ENCODE measurements around the gene KTN1.
A peak's percentile ranks its signal among the peaks of the same experiment; 100 is the strongest.

KTN1 gene

DNA sequence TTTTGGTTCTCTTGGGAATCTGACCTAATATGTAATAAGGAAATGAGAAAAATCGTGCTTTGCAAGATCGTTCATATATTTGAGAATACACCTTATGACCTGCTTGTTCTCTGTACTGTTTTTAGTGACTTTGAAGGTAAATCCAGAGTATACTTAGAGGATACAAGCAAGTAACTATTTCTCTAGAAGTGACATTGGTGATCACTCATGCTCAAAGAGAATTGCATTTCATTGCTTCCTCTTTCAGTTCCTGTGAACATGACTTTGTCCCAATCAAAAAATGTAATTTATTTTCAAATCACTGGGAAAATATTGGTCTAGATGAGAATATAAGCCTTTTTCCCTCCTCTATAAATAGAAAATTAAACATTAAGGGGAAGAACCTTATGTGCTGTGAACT, 2.7 kb downstream of the KTN1 start:
- DNase-seq = no peak

DNA sequence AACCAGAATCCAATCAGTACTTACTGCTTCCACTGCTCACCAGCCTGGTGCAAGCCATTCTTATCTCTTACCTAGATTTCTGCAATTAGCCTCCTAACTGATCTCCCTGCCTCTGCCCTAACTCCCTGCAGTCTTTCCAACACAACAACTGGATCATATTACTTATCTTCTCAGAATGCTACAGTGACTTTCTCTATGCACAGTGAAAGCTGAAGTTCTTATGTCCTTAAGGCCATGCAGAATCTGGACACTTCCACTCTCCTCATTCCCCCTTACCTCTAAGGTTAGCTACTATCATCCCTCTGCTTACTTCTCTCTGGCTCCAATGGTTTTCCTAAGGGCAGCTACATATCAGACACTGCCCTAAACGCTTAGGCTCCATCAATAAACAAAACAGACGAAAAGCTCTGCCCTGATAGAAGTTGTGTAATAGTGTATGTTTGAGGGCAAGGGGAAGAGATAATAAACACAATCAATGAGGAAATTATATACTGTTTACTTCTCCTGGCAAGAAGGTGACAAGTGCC, 4.0 kb downstream of the KTN1 start:
- TF ChIP-seq GATA1 (IDR thresholded peaks at IDR 0.05; ENCODE audit: low read depth, low read length) (no peak), POLR2A (IDR thresholded peaks at IDR 0.05; ENCODE audit: low read length) (no peak)
- peak; percentile 19 to 27 for DNase-seq

More for the DNA sequence above, 2.7 kb downstream of the KTN1 start:
- TF ChIP-seq POLR2A (IDR thresholded peaks at IDR 0.05; ENCODE audit: low read length) (no peak), GATA1 (IDR thresholded peaks at IDR 0.05; ENCODE audit: low read depth, low read length) (no peak)

DNA sequence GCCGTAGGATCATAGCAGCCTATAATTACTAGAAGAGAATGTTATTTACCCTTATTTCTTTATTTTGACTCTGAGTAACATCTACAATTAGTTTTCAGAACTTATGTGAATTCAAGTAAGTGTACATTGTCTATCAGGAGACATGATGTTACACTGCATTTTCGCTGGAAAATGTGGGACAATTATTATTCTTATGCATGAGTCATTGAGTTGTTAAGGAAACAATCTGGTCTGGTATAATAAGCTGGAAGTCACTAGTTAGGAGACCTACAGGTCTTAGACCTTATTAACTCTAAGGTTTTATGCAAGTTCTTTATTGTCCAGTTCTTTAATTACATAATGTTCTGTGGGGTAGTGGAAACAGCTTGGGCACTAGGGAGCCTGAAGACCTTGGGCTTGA, 5.8 kb downstream of the KTN1 start:
- no peak for TF ChIP-seq GATA1 (IDR thresholded peaks at IDR 0.05; ENCODE audit: low read depth, low read length)
- no peak for TF ChIP-seq POLR2A (IDR thresholded peaks at IDR 0.05; ENCODE audit: low read length)
- DNase-seq = no peak

DNA sequence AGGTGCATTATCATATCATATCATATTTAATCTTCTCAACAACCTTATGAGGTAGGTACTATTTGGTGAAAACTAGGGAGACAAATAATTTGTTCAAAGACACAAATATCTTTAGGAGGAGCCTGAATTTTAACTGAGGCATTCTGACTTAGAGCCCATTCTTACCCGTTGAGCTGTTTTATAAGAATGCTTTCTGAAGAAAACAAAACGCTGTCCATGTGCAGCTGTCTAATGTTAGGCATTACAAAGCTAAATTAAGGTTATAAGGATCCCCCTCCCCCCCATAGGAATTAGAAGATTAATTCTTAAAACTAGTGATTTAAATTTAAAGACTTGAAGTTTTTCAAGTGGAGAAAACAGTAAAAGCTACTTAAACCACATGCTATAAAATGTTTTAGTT, 6.4 kb downstream of the KTN1 start:
- TF ChIP-seq POLR2A (IDR thresholded peaks at IDR 0.05; ENCODE audit: low read length) (no peak), GATA1 (IDR thresholded peaks at IDR 0.05; ENCODE audit: low read depth, low read length) (no peak)
- no peak for DNase-seq

DNA sequence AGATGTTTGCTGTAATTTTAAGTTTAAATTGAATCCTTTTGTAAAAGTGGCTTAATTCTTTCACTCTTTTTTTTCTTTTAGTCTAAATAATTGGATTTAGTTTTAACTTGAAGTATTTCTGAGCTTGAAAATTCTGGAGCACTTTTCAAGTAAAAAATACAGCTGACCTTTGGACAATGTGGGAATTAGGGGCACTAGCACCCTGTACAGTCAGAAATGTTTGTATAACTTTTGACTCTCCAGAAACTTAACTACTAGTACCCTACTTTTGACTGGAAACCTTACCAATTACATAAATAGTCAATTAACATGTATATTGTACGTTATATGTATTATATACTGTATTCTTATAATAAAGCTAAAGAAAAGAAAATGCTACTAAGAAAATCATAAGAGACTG, 7.8 kb downstream of the KTN1 start:
- no peak for DNase-seq
- TF ChIP-seq GATA1 (IDR thresholded peaks at IDR 0.05; ENCODE audit: low read depth, low read length) (no peak), POLR2A (IDR thresholded peaks at IDR 0.05; ENCODE audit: low read length) (no peak)

DNA sequence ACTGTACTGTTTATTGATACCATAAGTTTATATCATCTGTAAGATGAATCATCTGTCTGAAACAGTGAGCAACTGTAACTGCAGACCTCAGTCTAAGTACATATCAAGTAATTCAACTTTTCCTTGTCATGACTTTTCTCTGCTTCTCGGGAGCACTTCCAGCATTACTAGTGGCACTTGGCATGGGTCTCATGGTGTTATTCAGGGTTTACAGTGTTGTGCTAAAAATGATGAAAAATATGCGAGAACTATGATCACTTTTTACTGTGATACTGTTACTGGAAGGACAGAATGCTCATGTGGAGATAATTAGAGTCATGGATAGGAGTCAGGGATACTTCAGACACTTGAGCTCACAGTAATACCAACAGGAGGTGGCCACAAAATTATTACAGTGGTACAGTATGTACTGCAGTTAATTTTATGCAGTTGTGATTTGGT, 8.3 kb downstream of the KTN1 start:
- no peak for TF ChIP-seq GATA1 (IDR thresholded peaks at IDR 0.05; ENCODE audit: low read depth, low read length)
- no peak for TF ChIP-seq POLR2A (IDR thresholded peaks at IDR 0.05; ENCODE audit: low read length)
- DNase-seq = no peak

DNA sequence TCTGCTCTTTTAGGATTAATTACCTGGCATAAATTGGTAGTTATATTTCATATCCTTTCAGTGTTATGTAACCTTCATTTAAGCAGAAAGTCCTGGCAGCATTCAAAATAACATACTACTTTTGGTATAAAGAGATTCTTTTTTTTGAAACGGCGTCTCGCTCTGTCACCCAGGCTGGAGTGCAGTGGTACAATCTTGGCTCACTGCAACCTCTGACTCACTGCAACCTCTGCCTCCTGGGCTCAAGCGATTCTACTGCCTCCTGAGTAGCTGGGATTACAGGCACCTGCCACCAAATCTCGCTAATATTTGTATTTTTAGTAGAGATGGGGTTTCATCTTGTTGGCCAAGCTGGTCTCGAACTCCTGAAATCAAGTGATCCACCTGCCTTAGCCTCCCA, 9.2 kb downstream of the KTN1 start:
- no peak for DNase-seq

DNA sequence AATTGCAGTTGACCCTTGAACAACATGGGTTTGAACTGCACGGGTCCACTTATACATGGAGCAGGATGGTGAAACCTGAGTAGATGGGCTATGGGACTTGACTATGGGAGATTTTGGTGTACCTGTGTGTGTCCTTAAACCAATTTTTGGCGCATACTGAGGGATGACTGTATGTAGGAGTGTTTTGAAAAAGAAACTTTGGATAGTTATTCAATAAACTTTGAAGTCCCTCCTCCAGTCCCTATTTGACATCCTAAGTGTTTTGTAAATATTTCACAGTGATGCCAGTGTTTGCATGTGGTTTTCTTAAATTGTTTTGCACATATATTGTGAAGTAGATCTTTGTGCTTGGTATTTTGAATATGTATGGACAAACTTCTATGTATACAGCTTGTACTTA, 12.4 kb downstream of the KTN1 start:
- no peak for TF ChIP-seq POLR2A (IDR thresholded peaks at IDR 0.05; ENCODE audit: low read length)
- no peak for TF ChIP-seq GATA1 (IDR thresholded peaks at IDR 0.05; ENCODE audit: low read depth, low read length)
- no peak for DNase-seq

More for the DNA sequence above, 9.2 kb downstream of the KTN1 start:
- TF ChIP-seq GATA1 (IDR thresholded peaks at IDR 0.05; ENCODE audit: low read depth, low read length) (no peak), POLR2A (IDR thresholded peaks at IDR 0.05; ENCODE audit: low read length) (no peak)

DNA sequence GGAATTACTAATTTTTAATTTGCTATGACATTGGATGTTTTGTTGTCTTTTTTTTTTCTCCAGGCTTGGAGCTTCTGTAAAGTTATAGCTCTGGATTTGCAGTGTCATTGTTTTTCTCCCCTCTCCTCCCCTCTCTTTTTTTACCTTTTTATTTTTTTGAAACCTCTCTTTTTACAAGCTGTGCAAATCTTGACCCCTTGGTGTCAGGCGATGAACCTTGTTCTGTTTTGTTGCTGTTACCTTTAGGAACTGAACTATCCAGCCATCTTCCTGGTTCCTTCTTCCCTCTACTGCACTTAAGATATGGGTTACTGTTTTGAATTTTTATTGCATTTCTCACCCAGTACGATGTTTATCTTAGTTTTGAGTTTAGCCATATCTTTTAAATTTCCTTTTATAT, 13.7 kb downstream of the KTN1 start:
- peak in 1 of 2 experiments; percentile 41 for DNase-seq
- no peak for TF ChIP-seq GATA1 (IDR thresholded peaks at IDR 0.05; ENCODE audit: low read depth, low read length)
- TF ChIP-seq POLR2A (IDR thresholded peaks at IDR 0.05; ENCODE audit: low read length) = no peak

DNA sequence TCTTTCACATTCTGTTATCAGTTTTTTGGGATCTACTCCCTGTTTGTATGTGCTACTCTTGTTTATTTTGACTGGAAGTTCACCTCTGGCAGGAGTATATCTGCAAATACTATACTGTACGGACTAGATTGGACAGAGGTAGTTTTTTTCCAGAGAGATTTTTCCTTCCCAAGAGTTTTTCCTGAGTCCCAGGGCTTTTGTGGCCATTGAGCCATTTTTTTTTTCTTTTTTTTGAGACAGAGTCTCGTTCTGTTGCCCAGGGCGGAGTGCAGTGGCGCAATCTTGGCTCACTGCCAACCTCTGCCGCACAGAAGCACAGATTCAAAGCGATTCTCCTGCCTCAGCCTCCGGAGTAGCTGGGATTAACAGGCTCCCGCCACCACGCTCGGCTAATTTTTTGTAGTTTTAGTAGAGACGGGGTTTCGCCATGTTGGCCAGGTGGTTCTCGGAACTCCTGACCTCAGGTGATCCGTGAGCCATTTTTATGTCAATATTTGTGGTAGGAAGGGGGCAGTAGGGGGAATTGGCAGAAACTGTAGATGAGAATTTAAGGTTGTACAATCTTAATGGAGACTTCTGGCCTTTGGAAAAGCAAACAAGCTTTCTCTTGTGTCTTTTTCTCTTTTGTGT, 19.4 kb downstream of the KTN1 start:
- peak; percentile 11 to 40 for DNase-seq
- TF ChIP-seq GATA1 (IDR thresholded peaks at IDR 0.05; ENCODE audit: low read depth, low read length) (no peak), POLR2A (IDR thresholded peaks at IDR 0.05; ENCODE audit: low read length) (no peak)

DNA sequence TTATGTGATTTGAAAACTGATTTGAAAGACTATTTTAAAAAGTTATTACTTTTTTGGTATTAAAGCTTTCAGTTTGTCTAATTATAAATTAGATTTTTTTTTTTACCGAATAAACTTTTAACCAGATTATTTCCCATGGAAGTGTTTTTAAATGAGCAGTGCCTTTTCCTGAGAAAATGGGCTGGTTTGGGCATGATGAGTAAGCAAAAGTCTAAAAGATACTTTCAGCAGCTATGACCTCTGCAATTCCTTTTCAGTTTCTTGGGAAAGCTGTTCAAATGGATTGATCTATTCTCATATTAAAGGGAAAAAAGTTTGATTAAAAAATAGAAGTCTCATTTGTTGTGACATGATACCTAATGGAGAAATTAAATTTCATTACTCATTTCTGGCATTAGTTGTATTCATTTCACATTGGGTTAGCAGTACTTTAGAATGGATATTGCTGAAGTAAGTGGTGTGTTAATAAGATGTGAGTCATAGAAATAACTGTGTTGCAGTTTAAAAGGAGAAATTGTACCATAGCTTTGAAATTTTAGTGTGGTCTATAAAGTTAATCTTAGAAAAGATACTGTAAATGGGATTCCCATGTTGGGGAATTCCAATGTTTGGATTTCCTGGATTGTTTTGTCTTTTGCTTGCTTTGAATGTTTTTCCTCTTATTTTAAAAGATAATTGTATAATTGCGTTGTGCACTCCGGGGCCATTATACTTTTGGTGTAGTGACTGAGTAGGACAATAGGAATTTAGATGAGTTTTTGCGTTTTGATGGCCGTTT, 21.0 kb downstream of the KTN1 start:
- DNase-seq = no peak
- TF ChIP-seq POLR2A (IDR thresholded peaks at IDR 0.05; ENCODE audit: low read length) (no peak), GATA1 (IDR thresholded peaks at IDR 0.05; ENCODE audit: low read depth, low read length) (no peak)

DNA sequence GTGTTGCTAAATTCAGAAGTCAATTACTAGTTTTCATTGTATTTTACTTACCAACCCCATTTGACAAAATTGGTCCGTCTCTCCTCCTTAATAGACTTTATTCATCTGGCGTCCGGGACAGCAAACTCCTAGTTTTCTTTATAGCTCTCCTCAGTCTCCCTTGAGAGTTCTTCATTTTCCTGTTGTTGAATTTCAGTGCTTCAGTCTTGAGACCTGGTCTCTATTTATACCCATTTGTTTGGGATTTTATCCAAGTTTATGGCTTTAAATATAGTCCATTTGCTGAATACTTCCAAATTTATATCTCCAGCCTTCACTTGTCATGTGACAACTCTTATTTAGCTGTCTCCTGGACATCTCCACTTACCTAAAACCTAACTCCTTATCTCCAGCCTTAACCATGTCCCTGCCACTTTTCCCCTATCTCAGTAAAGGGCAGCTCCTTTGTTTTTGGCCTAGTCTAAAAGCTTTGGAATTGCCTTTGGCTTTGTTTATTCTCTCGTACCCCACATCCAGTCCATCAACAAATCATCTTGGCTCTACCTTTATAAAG, 23.5 kb downstream of the KTN1 start:
- TF ChIP-seq POLR2A (IDR thresholded peaks at IDR 0.05; ENCODE audit: low read length) (no peak), GATA1 (IDR thresholded peaks at IDR 0.05; ENCODE audit: low read depth, low read length) (no peak)
- no peak for DNase-seq

DNA sequence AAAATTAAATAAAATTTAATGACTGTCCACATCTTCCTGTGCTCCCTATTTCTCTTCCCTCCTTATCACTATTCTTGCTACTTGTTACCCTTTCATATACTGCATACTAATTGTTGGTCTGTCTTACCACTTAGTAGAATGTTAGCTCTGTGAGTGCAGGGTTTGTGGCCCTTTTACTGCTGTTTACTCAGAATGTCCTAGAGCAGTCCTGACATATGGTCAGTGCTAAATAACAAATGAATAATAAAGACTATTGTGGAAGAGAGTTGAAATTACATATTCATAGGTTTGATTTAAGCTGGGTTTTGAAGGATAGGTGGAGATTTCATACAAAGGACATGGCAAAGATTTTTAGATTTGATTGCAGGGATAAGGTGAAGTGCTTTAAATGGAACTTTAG, 24.5 kb downstream of the KTN1 start:
- no peak for DNase-seq
- TF ChIP-seq POLR2A (IDR thresholded peaks at IDR 0.05; ENCODE audit: low read length) (no peak), GATA1 (IDR thresholded peaks at IDR 0.05; ENCODE audit: low read depth, low read length) (no peak)

DNA sequence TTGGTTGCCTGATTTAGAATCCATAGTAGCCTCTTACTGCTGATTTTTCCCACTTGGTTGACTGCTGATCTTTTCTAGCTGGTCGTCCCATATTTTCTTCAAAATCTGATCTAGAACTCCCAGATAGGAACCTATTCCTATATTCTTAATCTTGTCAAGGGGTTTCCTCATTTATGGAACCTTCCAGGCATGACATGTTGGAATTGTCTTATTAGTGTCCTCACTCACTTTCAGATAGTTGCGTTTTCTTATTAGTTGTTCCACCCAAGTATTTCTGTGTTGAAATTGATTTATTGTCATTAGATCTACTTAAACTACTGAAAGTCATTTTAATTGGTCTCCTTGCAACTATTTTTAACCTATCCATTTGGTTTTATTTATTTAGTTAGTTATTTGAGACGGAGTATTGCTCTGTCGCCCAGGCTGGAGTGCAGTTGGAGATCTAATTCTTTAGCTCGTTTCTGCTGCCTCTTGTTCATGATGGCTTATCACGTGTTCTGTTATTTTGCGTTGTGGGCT, 25.0 kb downstream of the KTN1 start:
- TF ChIP-seq POLR2A (IDR thresholded peaks at IDR 0.05; ENCODE audit: low read length) (no peak), GATA1 (IDR thresholded peaks at IDR 0.05; ENCODE audit: low read depth, low read length) (no peak)

More for the DNA sequence above, 25.0 kb downstream of the KTN1 start:
- no peak for DNase-seq
